Myocyte (in vitro differentiated cells): ENCODE results near the gene SHLD2. TPM values are rescaled to one million over a fixed set of nuclear protein-coding genes. Genes with fewer than 3 reads are reported as not detected.
A peak's percentile ranks its signal among the peaks of the same experiment; 100 is the strongest.
"Not testable (repeated sequence)": the region's sequence is repeated elsewhere in the genome, so short reads cannot be mapped to it uniquely, and the experiment has no call there.

Experiments
- DNase-seq: peaks from one replicate; pipeline ENCODE4 v3.0.0-alpha.2; 2012; ENCODE audit warnings: low read depth
- total RNA-seq: library from RNA; depleted of rRNA; stranded (reverse); fragments of >200 nt; gene quantifications from 2 replicates; pipeline ENCODE4 v1.2.3, GENCODE V29; 2014

The SHLD2 gene
- total RNA-seq, 1 donor from 2014 or later = 26.4 TPM

GRCh38 chr10:87083576-87084290, 11.3 kb upstream of the SHLD2 start:
- peak; percentile 24 for DNase-seq

GRCh38 chr10:87084291-87084782, 10.7 kb upstream of the SHLD2 start:
- DNase-seq = peak; percentile 48

- no peak for DNase-seq
These were observed 9.5 kb upstream of the SHLD2 start for GRCh38 chr10:87085537-87085936.

GRCh38 chr10:87089746-87090145, 5.3 kb upstream of the SHLD2 start:
- no peak for DNase-seq

- no peak for DNase-seq
These were observed 4.2 kb upstream of the SHLD2 start for GRCh38 chr10:87090779-87091178.

- no peak for DNase-seq
These were observed 2.6 kb upstream of the SHLD2 start for GRCh38 chr10:87092376-87092860.

GRCh38 chr10:87092861-87093631, 2.0 kb upstream of the SHLD2 start:
- DNase-seq = peak; percentile 16

- DNase-seq = peak; percentile 36
These were observed 1.2 kb upstream of the SHLD2 start for GRCh38 chr10:87093632-87094372.

GRCh38 chr10:87095236-87095945, 385 bp downstream of the SHLD2 start:
- peak; percentile 88 for DNase-seq

GRCh38 chr10:87101996-87102395, 7.0 kb downstream of the SHLD2 start:
- no peak for DNase-seq

GRCh38 chr10:87104727-87105126, 9.7 kb downstream of the SHLD2 start:
- DNase-seq = not testable (repeated sequence)

- no peak for DNase-seq
These were observed 10.6 kb downstream of the SHLD2 start for GRCh38 chr10:87105446-87106124.

GRCh38 chr10:87118122-87118521, 23.1 kb downstream of the SHLD2 start:
- not testable (repeated sequence) for DNase-seq

- not testable (repeated sequence) for DNase-seq
These were observed 24.0 kb downstream of the SHLD2 start for GRCh38 chr10:87119029-87119428.

GRCh38 chr10:87123351-87123750, 28.3 kb downstream of the SHLD2 start:
- DNase-seq = not testable (repeated sequence)

GRCh38 chr10:87127048-87127447, 32.0 kb downstream of the SHLD2 start:
- not testable (repeated sequence) for DNase-seq

GRCh38 chr10:87127607-87128156, 32.7 kb downstream of the SHLD2 start:
- not testable (repeated sequence) for DNase-seq

GRCh38 chr10:87132176-87132575, 37.2 kb downstream of the SHLD2 start:
- peak; percentile 25 for DNase-seq

- DNase-seq = not testable (repeated sequence)
These were observed 38.9 kb downstream of the SHLD2 start for GRCh38 chr10:87133936-87134335.

GRCh38 chr10:87134440-87134839, 39.4 kb downstream of the SHLD2 start:
- DNase-seq = not testable (repeated sequence)
